Measurements from ENCODE around the gene GPATCH8.
A peak's percentile ranks its signal among the peaks of the same experiment; 100 is the strongest.

Gene GPATCH8

DNA sequence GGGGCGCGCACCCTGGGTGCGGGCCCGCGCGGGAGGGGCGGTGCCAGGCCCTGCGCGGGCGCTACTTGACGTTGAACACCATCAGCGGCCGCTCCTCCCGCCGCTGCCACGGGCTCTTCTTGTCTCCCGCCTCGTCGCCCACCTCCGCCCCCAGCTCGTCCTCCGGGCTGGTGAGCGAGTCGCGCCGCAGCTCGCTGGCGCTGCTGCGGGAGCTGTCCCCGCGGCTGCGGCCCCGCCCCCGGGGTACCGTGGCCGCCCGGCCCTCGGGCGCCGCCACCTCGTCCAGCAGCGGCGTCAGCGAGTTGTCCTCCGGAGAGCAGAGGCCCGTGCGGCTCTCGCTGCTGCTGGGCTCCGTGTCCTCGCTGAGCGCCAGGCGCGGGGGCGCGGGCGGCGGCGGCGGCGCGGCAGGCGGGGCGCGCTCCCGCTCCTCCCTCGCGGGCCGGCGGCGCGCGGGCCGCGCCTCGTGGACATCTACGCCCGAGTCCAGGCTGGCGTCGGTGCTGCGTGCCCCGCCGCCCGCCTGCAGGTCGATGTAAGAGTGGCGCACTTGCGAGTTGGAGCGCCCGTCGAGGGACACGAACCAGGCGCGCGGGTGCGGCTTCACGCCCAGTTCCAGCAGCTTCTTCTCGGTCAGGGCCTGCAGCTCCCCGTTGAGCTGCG is 149.4 kb downstream of the GPATCH8 start:
- no peak for DNase-seq (ENCODE audit: low spot score)

DNA sequence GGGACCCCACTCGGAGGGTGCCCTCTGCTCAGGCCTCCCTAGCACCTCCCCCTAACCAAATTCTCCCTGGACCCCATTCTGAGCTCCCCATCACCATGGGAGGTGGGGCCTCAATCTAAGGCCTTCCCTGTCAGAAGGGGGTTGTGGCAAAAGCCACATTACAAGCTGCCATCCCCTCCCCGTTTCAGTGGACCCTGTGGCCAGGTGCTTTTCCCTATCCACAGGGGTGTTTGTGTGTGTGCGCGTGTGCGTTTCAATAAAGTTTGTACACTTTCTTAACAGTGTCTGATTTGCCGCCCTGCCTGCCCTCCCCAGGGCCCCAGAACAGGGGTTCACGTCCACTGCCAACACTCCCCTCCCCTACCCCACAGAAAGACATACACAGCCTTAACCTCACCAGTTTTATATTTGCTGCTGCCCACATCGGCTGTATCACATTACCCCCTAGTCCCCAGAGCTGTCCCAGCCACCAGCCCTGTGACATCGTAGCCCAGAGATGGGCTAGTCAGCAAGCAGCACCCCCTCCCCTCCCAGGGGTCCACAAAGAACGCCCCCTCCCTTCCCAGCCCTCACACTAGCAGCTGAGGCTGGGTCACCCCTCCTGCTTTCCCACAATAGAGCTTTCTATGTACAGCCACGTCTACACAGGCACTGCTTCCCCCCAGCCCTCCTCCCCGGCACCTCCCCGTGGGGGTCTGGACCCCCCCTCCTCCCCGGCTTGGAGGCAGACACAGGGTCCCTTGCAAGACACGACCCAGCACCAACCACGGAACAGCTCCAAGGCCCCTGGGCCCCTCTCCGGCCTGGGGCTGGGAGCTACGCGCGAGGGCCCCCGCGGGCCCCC is 150.2 kb downstream of the GPATCH8 start:
- no peak for DNase-seq (ENCODE audit: low spot score)

DNA sequence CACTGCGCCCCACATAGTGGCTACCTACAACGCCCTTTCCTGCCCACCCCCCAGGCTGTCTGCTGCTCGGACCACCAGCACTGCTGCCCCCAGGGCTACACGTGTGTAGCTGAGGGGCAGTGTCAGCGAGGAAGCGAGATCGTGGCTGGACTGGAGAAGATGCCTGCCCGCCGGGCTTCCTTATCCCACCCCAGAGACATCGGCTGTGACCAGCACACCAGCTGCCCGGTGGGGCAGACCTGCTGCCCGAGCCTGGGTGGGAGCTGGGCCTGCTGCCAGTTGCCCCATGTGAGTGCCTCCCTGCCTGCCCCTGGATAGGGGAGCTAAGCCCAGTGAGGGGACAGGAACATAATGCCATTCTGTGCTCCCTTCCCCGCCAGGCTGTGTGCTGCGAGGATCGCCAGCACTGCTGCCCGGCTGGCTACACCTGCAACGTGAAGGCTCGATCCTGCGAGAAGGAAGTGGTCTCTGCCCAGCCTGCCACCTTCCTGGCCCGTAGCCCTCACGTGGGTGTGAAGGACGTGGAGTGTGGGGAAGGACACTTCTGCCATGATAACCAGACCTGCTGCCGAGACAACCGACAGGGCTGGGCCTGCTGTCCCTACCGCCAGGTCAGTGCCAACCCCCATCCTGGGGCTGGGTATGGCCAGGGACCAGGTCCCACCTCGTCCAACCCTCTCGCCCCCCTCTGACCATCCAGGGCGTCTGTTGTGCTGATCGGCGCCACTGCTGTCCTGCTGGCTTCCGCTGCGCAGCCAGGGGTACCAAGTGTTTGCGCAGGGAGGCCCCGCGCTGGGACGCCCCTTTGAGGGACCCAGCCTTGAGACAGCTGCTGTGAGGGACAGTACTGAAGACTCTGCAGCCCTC is 151.0 kb downstream of the GPATCH8 start:
- no peak for DNase-seq (ENCODE audit: low spot score)

DNA sequence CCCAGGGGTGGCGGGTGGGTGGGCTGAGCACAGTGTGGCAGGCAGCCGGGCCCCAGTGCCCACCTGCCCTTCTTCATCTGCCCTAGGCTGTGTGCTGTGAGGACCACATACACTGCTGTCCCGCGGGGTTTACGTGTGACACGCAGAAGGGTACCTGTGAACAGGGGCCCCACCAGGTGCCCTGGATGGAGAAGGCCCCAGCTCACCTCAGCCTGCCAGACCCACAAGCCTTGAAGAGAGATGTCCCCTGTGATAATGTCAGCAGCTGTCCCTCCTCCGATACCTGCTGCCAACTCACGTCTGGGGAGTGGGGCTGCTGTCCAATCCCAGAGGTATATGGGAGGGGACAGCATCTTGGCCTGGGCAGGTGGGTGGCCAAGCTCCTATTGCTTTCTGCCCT is 151.7 kb downstream of the GPATCH8 start:
- no peak for DNase-seq (ENCODE audit: low spot score)

DNA sequence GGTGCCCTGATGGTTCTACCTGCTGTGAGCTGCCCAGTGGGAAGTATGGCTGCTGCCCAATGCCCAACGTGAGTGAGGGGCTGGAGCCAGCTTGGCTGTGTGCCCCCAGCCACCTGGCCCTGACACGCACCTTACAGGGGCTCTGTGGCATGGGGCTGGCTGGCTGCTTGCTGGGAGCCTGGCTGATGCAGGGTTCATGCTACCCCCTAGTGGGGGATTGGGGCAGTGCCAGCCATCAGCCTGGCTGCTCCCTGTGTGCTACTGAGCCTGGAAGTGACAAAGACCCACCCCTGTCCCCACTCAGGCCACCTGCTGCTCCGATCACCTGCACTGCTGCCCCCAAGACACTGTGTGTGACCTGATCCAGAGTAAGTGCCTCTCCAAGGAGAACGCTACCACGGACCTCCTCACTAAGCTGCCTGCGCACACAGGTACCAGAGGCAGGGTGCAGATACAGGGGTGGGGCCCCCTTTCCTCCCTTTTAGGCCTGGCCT is 152.4 kb downstream of the GPATCH8 start:
- DNase-seq (ENCODE audit: low spot score): peak; percentile 64

DNA sequence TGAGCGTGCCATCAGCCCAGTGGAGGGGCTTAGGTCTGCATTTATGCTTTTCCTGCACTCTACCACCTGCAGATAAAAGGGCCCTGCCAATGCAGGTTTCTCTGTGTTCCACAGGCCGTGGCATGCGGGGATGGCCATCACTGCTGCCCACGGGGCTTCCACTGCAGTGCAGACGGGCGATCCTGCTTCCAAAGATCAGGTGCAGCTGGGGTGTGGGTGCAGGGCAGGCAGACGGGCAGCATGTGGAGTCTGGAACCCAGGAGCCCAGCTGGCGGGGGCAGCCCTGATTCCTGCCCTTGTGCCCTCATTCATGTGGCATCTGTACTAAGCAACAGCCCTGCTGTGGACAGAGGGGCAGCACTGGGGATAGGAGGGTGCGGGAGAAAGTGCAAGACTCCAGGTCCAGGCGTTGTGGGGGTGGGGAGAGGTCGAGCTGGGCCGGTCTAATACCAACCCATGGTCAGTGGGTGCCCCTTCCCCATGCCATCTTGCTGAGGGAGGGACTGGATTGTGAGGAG is 153.6 kb downstream of the GPATCH8 start:
- DNase-seq (ENCODE audit: low spot score): no peak

DNA sequence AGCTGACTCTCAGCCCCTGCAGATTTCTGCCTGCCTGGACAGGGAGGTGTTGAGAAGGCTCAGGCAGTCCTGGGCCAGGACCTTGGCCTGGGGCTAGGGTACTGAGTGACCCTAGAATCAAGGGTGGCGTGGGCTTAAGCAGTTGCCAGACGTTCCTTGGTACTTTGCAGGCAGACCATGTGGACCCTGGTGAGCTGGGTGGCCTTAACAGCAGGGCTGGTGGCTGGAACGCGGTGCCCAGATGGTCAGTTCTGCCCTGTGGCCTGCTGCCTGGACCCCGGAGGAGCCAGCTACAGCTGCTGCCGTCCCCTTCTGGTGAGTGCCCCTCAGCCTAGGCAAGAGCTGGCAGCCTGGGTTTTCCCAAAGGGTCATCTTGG is 154.2 kb downstream of the GPATCH8 start:
- DNase-seq (ENCODE audit: low spot score): no peak

DNA sequence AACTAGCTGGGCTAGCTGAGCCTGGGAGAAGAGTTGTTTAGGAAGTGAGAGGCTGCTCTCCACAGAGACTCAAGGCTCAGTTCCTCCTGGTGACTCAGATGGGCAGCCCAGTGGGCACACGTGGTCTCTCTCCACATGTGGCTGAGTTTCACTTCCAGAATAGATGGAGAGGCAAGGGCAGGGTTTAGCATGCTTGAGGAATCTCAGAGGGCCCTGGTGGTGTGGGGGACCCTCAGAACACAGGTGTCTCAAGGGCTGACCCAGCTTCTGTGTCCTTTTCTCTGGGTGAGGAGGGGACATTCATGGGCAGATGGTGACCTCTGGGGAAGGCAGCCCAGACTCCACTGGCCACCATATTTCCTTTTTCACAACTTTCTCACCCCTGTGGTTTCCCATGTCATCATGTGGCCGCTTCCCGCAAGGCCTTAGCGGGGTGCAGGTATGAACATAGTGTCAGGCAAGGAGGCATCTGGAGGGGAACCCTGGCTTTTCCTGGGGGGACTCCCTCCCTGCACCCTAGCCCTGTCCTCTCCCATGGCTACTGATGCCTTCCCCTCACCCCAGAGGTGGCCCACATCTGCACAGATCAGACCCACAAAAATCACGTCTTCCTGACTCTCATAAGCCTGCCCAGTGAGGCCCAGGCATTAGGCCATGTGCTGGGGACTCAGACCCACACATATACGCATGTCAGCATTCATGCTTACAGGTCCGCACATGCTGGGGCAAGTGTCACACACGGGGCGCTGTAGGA is 154.8 kb downstream of the GPATCH8 start:
- peak; percentile 64 for DNase-seq (ENCODE audit: low spot score)

Data from kidney tubule cell (primary cell).